ENCODE measurements around the gene MUSK. TPM values are rescaled to one million over a fixed set of nuclear protein-coding genes. Genes with fewer than 3 reads are reported as not detected.

Gene MUSK
- polyA plus RNA-seq, 1 donor (not counting 4 experiments of a cell fraction or from before 2014, with no cell fraction given): not detected

DNA sequence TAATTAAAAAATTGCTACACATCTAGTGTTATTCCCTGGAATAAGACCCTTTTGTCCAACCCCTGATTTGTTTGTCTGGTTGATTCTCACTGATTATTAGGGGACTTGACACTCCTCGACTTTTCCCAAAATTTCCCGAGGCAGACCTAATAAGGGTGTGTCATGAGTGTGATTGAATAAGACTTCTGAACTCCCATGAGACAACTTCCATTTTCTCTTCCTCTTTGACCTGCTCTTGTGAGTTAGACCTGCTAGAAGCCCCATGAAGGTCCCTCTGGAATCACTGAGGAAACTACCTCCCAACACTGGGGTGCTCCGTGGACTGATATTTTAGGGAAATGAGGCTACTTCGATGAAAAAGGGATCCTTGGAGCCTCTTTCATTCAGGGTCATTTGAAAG, 83.4 kb downstream of the MUSK start:
- dilution Hi-C loops (cut with MboI; ENCODE audit: extremely low pct_ligation_motif_present, low sequenced_read_pairs): no loop called here
- Histone ChIP-seq H2AFZ (ENCODE audit: control insufficient read depth, low read length) (no peak overlapping the region), H3K4me3 (ENCODE audit: control insufficient read depth in 2 of 3, extremely low read depth in 1 of 3, insufficient read depth in 2 of 3, low read depth in 1 of 3, low read length in 3 of 3) (no peak overlapping the region), H4K20me1 (ENCODE audit: control insufficient read depth, extremely low read depth, insufficient read depth, low read length) (no peaks in the 10 kb centered on the region), H3K27ac (ENCODE audit: control insufficient read depth, insufficient read depth, low read length) (peak overlapping the region; percentile 40), H3K27me3 (ENCODE audit: control insufficient read depth, extremely low read depth, insufficient read depth, low read length) (no peaks in the 10 kb centered on the region), H3K79me2 (ENCODE audit: control insufficient read depth, insufficient read depth, low read length) (no peaks in the 10 kb centered on the region), H3K9me1 (ENCODE audit: control insufficient read depth, extremely low read depth, insufficient read depth, low read length) (no peaks in the 10 kb centered on the region), H3K4me1 (ENCODE audit: control insufficient read depth, extremely low read depth, insufficient read depth, low read length) (peaks cover 29% of the 10 kb centered on the region), H3K36me3 (ENCODE audit: control insufficient read depth in 2 of 2, extremely low read depth in 1 of 2, insufficient read depth in 2 of 2, low read length in 2 of 2) (no peaks in the 10 kb centered on the region), H3K9ac (ENCODE audit: control insufficient read depth, extremely low read depth, insufficient read depth, low read length) (no peak overlapping the region), H3K4me2 (ENCODE audit: control insufficient read depth, extremely low read depth, insufficient read depth, low read depth, low read length) (no peak overlapping the region), H3K9me3 (ENCODE audit: control insufficient read depth, low read depth, low read length) (no peaks in the 10 kb centered on the region)
- FAIRE-seq (no peak), DNase-seq (ENCODE audit: low read depth, low spot score) (no peak)
- TF ChIP-seq, protein P1, sequence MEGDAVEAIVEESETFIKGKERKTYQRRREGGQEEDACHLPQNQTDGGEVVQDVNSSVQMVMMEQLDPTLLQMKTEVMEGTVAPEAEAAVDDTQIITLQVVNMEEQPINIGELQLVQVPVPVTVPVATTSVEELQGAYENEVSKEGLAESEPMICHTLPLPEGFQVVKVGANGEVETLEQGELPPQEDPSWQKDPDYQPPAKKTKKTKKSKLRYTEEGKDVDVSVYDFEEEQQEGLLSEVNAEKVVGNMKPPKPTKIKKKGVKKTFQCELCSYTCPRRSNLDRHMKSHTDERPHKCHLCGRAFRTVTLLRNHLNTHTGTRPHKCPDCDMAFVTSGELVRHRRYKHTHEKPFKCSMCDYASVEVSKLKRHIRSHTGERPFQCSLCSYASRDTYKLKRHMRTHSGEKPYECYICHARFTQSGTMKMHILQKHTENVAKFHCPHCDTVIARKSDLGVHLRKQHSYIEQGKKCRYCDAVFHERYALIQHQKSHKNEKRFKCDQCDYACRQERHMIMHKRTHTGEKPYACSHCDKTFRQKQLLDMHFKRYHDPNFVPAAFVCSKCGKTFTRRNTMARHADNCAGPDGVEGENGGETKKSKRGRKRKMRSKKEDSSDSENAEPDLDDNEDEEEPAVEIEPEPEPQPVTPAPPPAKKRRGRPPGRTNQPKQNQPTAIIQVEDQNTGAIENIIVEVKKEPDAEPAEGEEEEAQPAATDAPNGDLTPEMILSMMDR (optimal IDR thresholded peaks at IDR 0.05 in 1 of 3, IDR thresholded peaks at IDR 0.05 in 1 of 3, conservative IDR thresholded peaks at IDR 0.05 in 1 of 3; ENCODE audit: extremely low read depth in 1 of 3, insufficient read depth in 2 of 3, low read length in 3 of 3): no peak
- TF ChIP-seq EZH2 (IDR thresholded peaks at IDR 0.05; ENCODE audit: low read length): no peak

DNA sequence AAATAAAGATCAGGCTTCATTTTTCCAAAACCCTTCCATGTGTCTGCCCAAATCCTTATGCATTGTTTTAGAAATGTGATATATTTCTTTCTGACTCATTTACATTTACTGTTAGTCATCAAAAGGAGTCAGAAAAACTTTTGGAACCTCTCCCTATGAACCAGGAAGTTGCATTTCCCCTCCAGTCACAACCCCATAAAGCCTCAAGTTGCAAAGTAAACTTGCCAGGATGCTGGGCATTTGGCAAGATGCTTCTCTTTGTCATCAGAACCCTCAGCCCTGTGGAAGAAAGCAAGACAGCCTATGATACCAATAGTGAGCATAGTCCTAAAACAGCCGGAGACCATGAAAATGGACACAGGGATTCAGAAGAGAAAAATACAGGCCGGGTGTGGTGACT, 84.2 kb downstream of the MUSK start:
- no peak overlapping the region for H3K9ac ChIP-seq (ENCODE audit: control insufficient read depth, extremely low read depth, insufficient read depth, low read length)
- H3K27ac ChIP-seq (ENCODE audit: control insufficient read depth, insufficient read depth, low read length): peak overlapping the region; percentile 40
- H3K4me2 ChIP-seq (ENCODE audit: control insufficient read depth, extremely low read depth, insufficient read depth, low read depth, low read length): no peak overlapping the region
- H3K9me1 ChIP-seq (ENCODE audit: control insufficient read depth, extremely low read depth, insufficient read depth, low read length): no peaks in the 10 kb centered on the region
- no peak overlapping the region for H2AFZ ChIP-seq (ENCODE audit: control insufficient read depth, low read length)
- peaks cover 26% of the 10 kb centered on the region for H3K4me1 ChIP-seq (ENCODE audit: control insufficient read depth, extremely low read depth, insufficient read depth, low read length)
- no peaks in the 10 kb centered on the region for H3K9me3 ChIP-seq (ENCODE audit: control insufficient read depth, low read depth, low read length)
- dilution Hi-C loops (cut with MboI; ENCODE audit: extremely low pct_ligation_motif_present, low sequenced_read_pairs): no loop called here
- H3K36me3 ChIP-seq (ENCODE audit: control insufficient read depth in 2 of 2, extremely low read depth in 1 of 2, insufficient read depth in 2 of 2, low read length in 2 of 2): no peaks in the 10 kb centered on the region
- H3K4me3 ChIP-seq (ENCODE audit: control insufficient read depth in 2 of 3, extremely low read depth in 1 of 3, insufficient read depth in 2 of 3, low read depth in 1 of 3, low read length in 3 of 3): no peak overlapping the region
- H4K20me1 ChIP-seq (ENCODE audit: control insufficient read depth, extremely low read depth, insufficient read depth, low read length): no peaks in the 10 kb centered on the region
- TF ChIP-seq, protein P1 (optimal IDR thresholded peaks at IDR 0.05 in 1 of 3, IDR thresholded peaks at IDR 0.05 in 1 of 3, conservative IDR thresholded peaks at IDR 0.05 in 1 of 3; ENCODE audit: extremely low read depth in 1 of 3, insufficient read depth in 2 of 3, low read length in 3 of 3): no peak
- TF ChIP-seq EZH2 (IDR thresholded peaks at IDR 0.05; ENCODE audit: low read length): no peak
- FAIRE-seq (peak; percentile 74), DNase-seq (ENCODE audit: low read depth, low spot score) (peak; percentile 77)
- no peaks in the 10 kb centered on the region for H3K27me3 ChIP-seq (ENCODE audit: control insufficient read depth, extremely low read depth, insufficient read depth, low read length)
- no peaks in the 10 kb centered on the region for H3K79me2 ChIP-seq (ENCODE audit: control insufficient read depth, insufficient read depth, low read length)

All from keratinocyte (primary cell).